GM12801 (cell line): ENCODE measurements around the gene RAB29.

Experiments
- CTCF ChIP-seq: IDR thresholded peaks from one replicate; pipeline ENCODE4 v1.5.1; 2011; ENCODE audit warnings: control low read depth; ENCODE audit not compliant: insufficient read length; ENCODE audit errors: extremely low read depth

Gene RAB29

GRCh38 chr1:205770618-205771017 lies 4.7 kb downstream of the RAB29 start:
- TF ChIP-seq CTCF, result no peak

GRCh38 chr1:205769641-205770365 lies 5.5 kb downstream of the RAB29 start:
- TF ChIP-seq CTCF, result no peak

- no peak for TF ChIP-seq CTCF
These were observed 8.0 kb downstream of the RAB29 start for GRCh38 chr1:205767248-205767647.

- no peak for TF ChIP-seq CTCF
These were observed 8.7 kb downstream of the RAB29 start for GRCh38 chr1:205766570-205766969.

- TF ChIP-seq CTCF, result no peak
These were observed 9.2 kb downstream of the RAB29 start for GRCh38 chr1:205766038-205766437.

GRCh38 chr1:205764578-205764977 lies 10.7 kb downstream of the RAB29 start:
- no peak for TF ChIP-seq CTCF

- no peak for TF ChIP-seq CTCF
These were observed 11.3 kb downstream of the RAB29 start for GRCh38 chr1:205763980-205764379.
